GM12891 (cell line): ENCODE results near the gene LNP1.
"Not testable (repeated sequence)": the region's sequence is repeated elsewhere in the genome, so short reads cannot be mapped to it uniquely, and the experiment has no call there.

Source experiments
- DNase-seq: peaks from one replicate; pipeline ENCODE4 v3.0.0; 2011; ENCODE audit warnings: low spot score; ENCODE audit not compliant: insufficient read length
- FAIRE-seq: peaks from 2 replicates; lab custom pipeline; 2011; peaks lifted over from hg19 to GRCh38; lab: Jason Lieb, UNC
- PAX5 ChIP-seq: IDR thresholded peaks from 2 replicates; pipeline ENCODE4 v1.6.1; 2011; ENCODE audit warnings: low read length, moderate library complexity, mild to moderate bottlenecking; ENCODE audit not compliant: insufficient read depth, severe bottlenecking
- POLR2A ChIP-seq: IDR thresholded peaks from 2 replicates; pipeline ENCODE4 v1.6.1; 2011; ENCODE audit warnings: low read depth, low read length, control low read depth
- POLR2AphosphoS5 ChIP-seq: IDR thresholded peaks from 2 replicates; pipeline ENCODE4 v1.6.1; 2011; ENCODE audit warnings: low read depth, low read length, control low read depth
- POU2F2 ChIP-seq: IDR thresholded peaks from 2 replicates; pipeline ENCODE4 v1.6.1; 2011; ENCODE audit warnings: low read depth, mild to moderate bottlenecking, control low read depth, low read length, moderate library complexity
- SPI1 ChIP-seq: IDR thresholded peaks from 2 replicates; pipeline ENCODE4 v1.6.1; 2011; ENCODE audit warnings: low read depth, low read length, control low read depth
- TAF1 ChIP-seq: IDR thresholded peaks from 2 replicates; pipeline ENCODE4 v1.6.1; 2011; ENCODE audit warnings: low read depth, low read length, control low read depth

Gene LNP1

DNA sequence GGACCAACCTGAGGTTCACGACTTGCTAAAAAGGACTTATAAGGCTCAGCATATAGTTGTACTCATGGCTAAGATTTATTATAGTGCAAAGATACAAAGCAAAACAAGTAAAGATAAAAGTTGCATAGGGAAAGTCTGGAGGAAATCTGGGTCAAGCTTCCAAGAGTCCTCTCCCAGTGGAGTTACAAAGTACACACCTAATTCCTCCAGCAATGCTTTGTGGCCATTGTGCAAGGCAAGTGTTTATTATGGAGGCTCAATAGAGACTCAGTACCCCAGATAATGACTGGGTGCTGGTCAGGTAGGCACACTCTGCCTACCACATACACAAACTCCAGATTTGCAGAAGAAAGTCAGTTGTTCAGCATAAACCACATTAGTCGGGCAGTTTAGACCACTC is 22.9 kb downstream of the LNP1 start:
- DNase-seq = no peak
- no peak for TF ChIP-seq TAF1
- no peak for TF ChIP-seq PAX5
- TF ChIP-seq POLR2A = no peak
- no peak for TF ChIP-seq POLR2AphosphoS5
- TF ChIP-seq POU2F2 = no peak
- TF ChIP-seq SPI1 = no peak
- FAIRE-seq = no peak

- FAIRE-seq (no peak), DNase-seq (no peak)
- TF ChIP-seq POLR2AphosphoS5 (no peak), POLR2A (no peak), POU2F2 (no peak), TAF1 (no peak), PAX5 (no peak), SPI1 (no peak)
These were observed 24.0 kb downstream of the LNP1 start for GRCh38 chr3:100425316-100425715.

GRCh38 chr3:100426067-100426682 is 24.8 kb downstream of the LNP1 start:
- FAIRE-seq (no peak), DNase-seq (no peak)
- no peak for TF ChIP-seq POLR2A
- TF ChIP-seq TAF1 = no peak
- no peak for TF ChIP-seq POLR2AphosphoS5
- TF ChIP-seq PAX5 = no peak
- TF ChIP-seq POU2F2 = no peak
- TF ChIP-seq SPI1 = no peak

GRCh38 chr3:100427699-100428098 is 26.4 kb downstream of the LNP1 start:
- TF ChIP-seq SPI1 (no peak), POLR2A (no peak), TAF1 (no peak), POU2F2 (no peak), PAX5 (no peak), POLR2AphosphoS5 (no peak)
- no peak for DNase-seq
- FAIRE-seq = no peak

- DNase-seq = no peak
- TF ChIP-seq POLR2AphosphoS5 (no peak), TAF1 (no peak), PAX5 (no peak), SPI1 (no peak), POLR2A (no peak), POU2F2 (no peak)
- FAIRE-seq = no peak
These were observed 27.9 kb downstream of the LNP1 start for GRCh38 chr3:100429187-100429716.

DNA sequence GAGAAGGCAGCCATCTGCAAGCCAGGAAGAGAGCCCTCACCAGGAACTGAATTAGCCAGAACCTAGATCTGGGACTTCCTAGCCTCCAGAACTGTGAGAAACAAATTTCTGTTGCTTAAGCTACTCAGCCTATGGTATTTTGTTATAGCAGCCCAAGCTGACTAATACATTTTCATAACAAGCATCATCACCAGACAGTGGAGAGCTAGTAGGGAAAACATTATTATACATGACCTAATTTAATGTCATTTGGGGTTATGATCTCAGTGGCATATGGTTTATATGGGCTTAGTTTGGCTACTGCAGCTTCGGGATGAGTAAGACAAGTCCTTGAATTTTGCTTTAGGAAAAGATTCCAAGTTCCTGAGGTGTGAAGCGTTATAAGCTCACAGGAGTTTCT is 35.6 kb downstream of the LNP1 start:
- FAIRE-seq (no peak), DNase-seq (no peak)
- TF ChIP-seq TAF1 (no peak), POU2F2 (no peak), POLR2AphosphoS5 (no peak), SPI1 (no peak), PAX5 (no peak), POLR2A (no peak)

GRCh38 chr3:100437721-100438622 is 36.6 kb downstream of the LNP1 start:
- TF ChIP-seq POU2F2 = no peak
- TF ChIP-seq POLR2AphosphoS5 = no peak
- TF ChIP-seq TAF1 = no peak
- TF ChIP-seq PAX5 = no peak
- DNase-seq = no peak
- no peak for FAIRE-seq

- no peak for TF ChIP-seq POLR2AphosphoS5
- TF ChIP-seq TAF1 = no peak
- no peak for TF ChIP-seq PAX5
- no peak for TF ChIP-seq POLR2A
- no peak for TF ChIP-seq POU2F2
- no peak for TF ChIP-seq SPI1
- no peak for FAIRE-seq
- DNase-seq = no peak
These were observed 37.3 kb downstream of the LNP1 start for GRCh38 chr3:100438623-100438974.

- TF ChIP-seq POLR2A = no peak
- no peak for TF ChIP-seq SPI1
- no peak for TF ChIP-seq TAF1
- no peak for TF ChIP-seq POU2F2
- TF ChIP-seq POLR2AphosphoS5 = no peak
- no peak for TF ChIP-seq PAX5
- no peak for FAIRE-seq
- DNase-seq = no peak
These were observed 39.6 kb downstream of the LNP1 start for GRCh38 chr3:100440895-100441294.

DNA sequence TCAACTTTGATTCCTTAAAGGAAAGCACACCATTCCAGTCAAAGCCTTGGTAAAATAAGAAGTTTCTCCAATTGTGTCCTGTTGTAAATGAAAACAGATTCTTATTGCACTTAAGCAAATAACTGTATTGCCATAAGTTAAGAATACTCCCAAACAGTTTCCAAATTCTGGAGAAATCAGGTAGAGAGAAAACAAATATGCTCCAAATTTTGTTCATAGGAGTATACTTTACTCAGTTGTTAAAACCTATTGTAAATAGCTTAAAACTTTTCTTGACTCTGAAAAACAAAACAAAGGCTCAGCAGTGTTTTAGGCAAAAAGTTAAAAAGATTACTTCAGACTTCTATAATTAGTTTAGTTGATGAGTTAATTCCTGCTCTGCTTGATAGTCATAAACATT is 42.4 kb downstream of the LNP1 start:
- no peak for FAIRE-seq
- TF ChIP-seq PAX5 = no peak
- no peak for TF ChIP-seq POLR2A
- no peak for TF ChIP-seq TAF1
- TF ChIP-seq POU2F2 = no peak
- TF ChIP-seq POLR2AphosphoS5 = no peak
- no peak for TF ChIP-seq SPI1

DNA sequence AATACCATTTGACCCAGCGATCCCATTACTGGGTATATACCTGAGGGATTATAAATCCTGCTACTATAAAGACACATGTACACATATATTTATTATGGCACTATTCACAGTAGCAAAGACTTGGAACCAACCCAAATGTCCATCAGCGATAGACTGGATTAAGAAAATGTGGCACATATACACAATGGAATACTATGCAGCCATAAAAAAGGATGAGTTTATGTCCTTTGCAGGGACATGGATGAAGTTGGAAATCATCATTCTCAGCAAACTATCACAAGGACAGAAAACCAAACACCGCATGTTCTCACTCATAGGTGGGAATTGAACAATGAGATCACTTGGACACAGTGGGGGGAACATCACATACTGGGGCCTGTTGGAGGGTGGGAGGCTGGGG is 45.7 kb downstream of the LNP1 start:
- FAIRE-seq, DNase-seq: not testable (repeated sequence)

More for the DNA sequence above, 42.4 kb downstream of the LNP1 start:
- no peak for DNase-seq
